ENCODE measurements around the gene ZFAND3. TPM values are rescaled to one million over a fixed set of nuclear protein-coding genes. Genes with fewer than 3 reads are reported as not detected.

Gene ZFAND3
- polyA plus RNA-seq, 1 of the 3 experiments (the other 2 are of a cell fraction), result 16.7 TPM

- POLR2A ChIA-PET, result no interaction called here
- CTCF ChIA-PET, result interaction anchor here (1.3 kb wide), 1 partner anchor 8 kb away, joined by 6 read pairs; no protein-coding TSS in a partner anchor
Observed at GRCh38 chr6:37850260-37850659, 30.7 kb downstream of the ZFAND3 start.

GRCh38 chr6:37850728-37851285 lies 31.3 kb downstream of the ZFAND3 start:
- Histone ChIP-seq H3K9ac (no peak overlapping the region), H4K20me1 (ENCODE audit: insufficient read depth) (peaks cover 99% of the 10 kb centered on the region), H3K36me3 (replicated peaks in 1 of 2; ENCODE audit: control insufficient read depth in 1 of 2, insufficient read depth in 2 of 2, low read length in 1 of 2) (peaks cover 0 to 3% of the 10 kb centered on the region in 2 experiments), H3K9me3 (no peaks in the 10 kb centered on the region), H3K27me3 (ENCODE audit: insufficient read depth) (no peaks in the 10 kb centered on the region), H3F3A (replicated peaks; ENCODE audit: insufficient read depth) (no peaks in the 10 kb centered on the region), H3K27ac (ENCODE audit: low read depth in 2 of 2, low read length in 1 of 2) (no peak overlapping the region), H3K4me1 (ENCODE audit: control insufficient read depth in 1 of 2, insufficient read depth in 2 of 2, low read depth in 1 of 2, low read length in 1 of 2) (0 out of 4 replicates have a peak, but pooled peaks cover 0 to 4% of the 10 kb centered on the region in 2 experiments), H2AFZ (ENCODE audit: low read depth) (no peak overlapping the region), H3K79me2 (ENCODE audit: insufficient read depth) (peaks cover 100% of the 10 kb centered on the region), H3K4me3 (ENCODE audit: low read depth in 2 of 2, low read length in 1 of 2) (no peak overlapping the region), H3K9me2 (no peaks in the 10 kb centered on the region), H3K4me2 (no peak overlapping the region)
- ChIA-PET CTCF (interaction anchor here (1.3 kb wide), 1 partner anchor 8 kb away, joined by 6 read pairs; no protein-coding TSS in a partner anchor), POLR2A (no interaction called here)
- TF ChIP-seq TEAD4 (IDR thresholded peaks at IDR 0.05; ENCODE audit: borderline replicate concordance, insufficient read depth) (no peak), GABPA (IDR thresholded peaks at IDR 0.05; ENCODE audit: low read depth) (no peak), MEF2A (IDR thresholded peaks at IDR 0.05; ENCODE audit: borderline replicate concordance, low read depth) (no peak), FOSL2 (IDR thresholded peaks at IDR 0.05; ENCODE audit: borderline replicate concordance, low read depth) (no peak), FOXM1 (IDR thresholded peaks at IDR 0.05; ENCODE audit: low read depth) (no peak), RFX5 (IDR thresholded peaks at IDR 0.05; ENCODE audit: low read length) (no peak), JUND (IDR thresholded peaks at IDR 0.05) (no peak), NRF1 (IDR thresholded peaks at IDR 0.05; ENCODE audit: low read depth, low read length) (no peak), RAD21 (IDR thresholded peaks at IDR 0.05; ENCODE audit: low read length) (no peak)
- 96% methylated on average over 7 of the region's 9 CpGs for WGBS (ENCODE audit: low lambda C conversion rate)
- DNase-seq, result no peak

More at GRCh38 chr6:37850260-37850659, 30.7 kb downstream of the ZFAND3 start:
- WGBS (ENCODE audit: low lambda C conversion rate), result 92% methylated on average over 4 of the region's 4 CpGs
- H3K9me2 ChIP-seq, result no peaks in the 10 kb centered on the region
- H2AFZ ChIP-seq (ENCODE audit: low read depth), result no peak overlapping the region
- no peaks in the 10 kb centered on the region for H3K27me3 ChIP-seq (ENCODE audit: insufficient read depth)
- TF ChIP-seq ELF1 (IDR thresholded peaks at IDR 0.05) (no peak), RFX5 (IDR thresholded peaks at IDR 0.05; ENCODE audit: low read length) (no peak), GATA2 (CRISPR knock-in tag; IDR thresholded peaks at IDR 0.05) (no peak), TAF1 (IDR thresholded peaks at IDR 0.05; ENCODE audit: borderline replicate concordance, low read depth, low read length) (no peak), NRF1 (IDR thresholded peaks at IDR 0.05; ENCODE audit: low read depth, low read length) (no peak)
- 0 out of 4 replicates have a peak, but pooled peaks cover 0 to 4% of the 10 kb centered on the region in 2 experiments for H3K4me1 ChIP-seq (ENCODE audit: control insufficient read depth in 1 of 2, insufficient read depth in 2 of 2, low read depth in 1 of 2, low read length in 1 of 2)
- H3K4me2 ChIP-seq, result no peak overlapping the region
- peaks cover 0 to 3% of the 10 kb centered on the region in 2 experiments for H3K36me3 ChIP-seq (replicated peaks in 1 of 2; ENCODE audit: control insufficient read depth in 1 of 2, insufficient read depth in 2 of 2, low read length in 1 of 2)
- H3K9me3 ChIP-seq, result no peaks in the 10 kb centered on the region
- H3F3A ChIP-seq (replicated peaks; ENCODE audit: insufficient read depth), result no peaks in the 10 kb centered on the region
- H3K9ac ChIP-seq, result no peak overlapping the region
- no peak for DNase-seq
- no peak overlapping the region for H3K27ac ChIP-seq (ENCODE audit: low read depth in 2 of 2, low read length in 1 of 2)
- no peak overlapping the region for H3K4me3 ChIP-seq (ENCODE audit: low read depth in 2 of 2, low read length in 1 of 2)
- H4K20me1 ChIP-seq (ENCODE audit: insufficient read depth), result peaks cover 99% of the 10 kb centered on the region
- peaks cover 100% of the 10 kb centered on the region for H3K79me2 ChIP-seq (ENCODE audit: insufficient read depth)

GRCh38 chr6:37851997-37852524 lies 32.5 kb downstream of the ZFAND3 start:
- POLR2A ChIA-PET, result no interaction called here

More at GRCh38 chr6:37851997-37852524, 32.5 kb downstream of the ZFAND3 start:
- WGBS (ENCODE audit: low lambda C conversion rate), result 100% methylated on average over 1 of the region's 1 CpG
- Histone ChIP-seq H3K9me3 (no peaks in the 10 kb centered on the region), H3K4me3 (ENCODE audit: low read depth in 2 of 2, low read length in 1 of 2) (no peak overlapping the region), H2AFZ (ENCODE audit: low read depth) (no peak overlapping the region), H3K79me2 (ENCODE audit: insufficient read depth) (peaks cover 100% of the 10 kb centered on the region), H3K4me1 (ENCODE audit: control insufficient read depth in 1 of 2, insufficient read depth in 2 of 2, low read depth in 1 of 2, low read length in 1 of 2) (0 out of 4 replicates have a peak, but pooled peaks cover 0 to 4% of the 10 kb centered on the region in 2 experiments), H4K20me1 (ENCODE audit: insufficient read depth) (peaks cover 97% of the 10 kb centered on the region), H3K27ac (ENCODE audit: low read depth in 2 of 2, low read length in 1 of 2) (no peak overlapping the region), H3K36me3 (replicated peaks in 1 of 2; ENCODE audit: control insufficient read depth in 1 of 2, insufficient read depth in 2 of 2, low read length in 1 of 2) (no peaks in the 10 kb centered on the region), H3K9ac (no peak overlapping the region), H3K9me2 (no peaks in the 10 kb centered on the region), H3K27me3 (ENCODE audit: insufficient read depth) (no peaks in the 10 kb centered on the region), H3K4me2 (no peak overlapping the region), H3F3A (replicated peaks; ENCODE audit: insufficient read depth) (peaks cover 5% of the 10 kb centered on the region)
- no peak for DNase-seq
- CTCF ChIA-PET, result interaction anchor here (0.6 to 1.3 kb wide), 2 partner anchors 12 to 1002 kb away, joined by 3 read pairs; no protein-coding TSS in a partner anchor
- TF ChIP-seq REST (IDR thresholded peaks at IDR 0.05; ENCODE audit: low read depth, low read length), result no peak

Measured in SK-N-SH (cell line).